ENCODE results near the gene BORA.

- no peak for TF ChIP-seq CTCF (IDR thresholded peaks at IDR 0.05)
- no peak for TF ChIP-seq POLR2A (IDR thresholded peaks at IDR 0.05)
Observed at GRCh38 chr13:72804301-72804700, 76.6 kb downstream of the BORA start.
